NCI-H128 (cell line): ENCODE data around the gene CCDC127.
"Not testable (repeated sequence)": the region's sequence is repeated elsewhere in the genome, so short reads cannot be mapped to it uniquely, and the experiment has no call there.

ENCODE experiments used
- DNase-seq: peaks from one replicate; lab custom pipeline; 2025; ENCODE audit not compliant: unreplicated experiment; lab: John Stamatoyannopoulos, UW

CCDC127 gene, protein sequence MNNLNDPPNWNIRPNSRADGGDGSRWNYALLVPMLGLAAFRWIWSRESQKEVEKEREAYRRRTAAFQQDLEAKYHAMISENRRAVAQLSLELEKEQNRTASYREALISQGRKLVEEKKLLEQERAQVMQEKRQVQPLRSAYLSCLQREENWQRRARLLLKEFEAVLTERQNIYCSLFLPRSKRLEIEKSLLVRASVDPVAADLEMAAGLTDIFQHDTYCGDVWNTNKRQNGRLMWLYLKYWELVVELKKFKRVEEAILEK

DNA sequence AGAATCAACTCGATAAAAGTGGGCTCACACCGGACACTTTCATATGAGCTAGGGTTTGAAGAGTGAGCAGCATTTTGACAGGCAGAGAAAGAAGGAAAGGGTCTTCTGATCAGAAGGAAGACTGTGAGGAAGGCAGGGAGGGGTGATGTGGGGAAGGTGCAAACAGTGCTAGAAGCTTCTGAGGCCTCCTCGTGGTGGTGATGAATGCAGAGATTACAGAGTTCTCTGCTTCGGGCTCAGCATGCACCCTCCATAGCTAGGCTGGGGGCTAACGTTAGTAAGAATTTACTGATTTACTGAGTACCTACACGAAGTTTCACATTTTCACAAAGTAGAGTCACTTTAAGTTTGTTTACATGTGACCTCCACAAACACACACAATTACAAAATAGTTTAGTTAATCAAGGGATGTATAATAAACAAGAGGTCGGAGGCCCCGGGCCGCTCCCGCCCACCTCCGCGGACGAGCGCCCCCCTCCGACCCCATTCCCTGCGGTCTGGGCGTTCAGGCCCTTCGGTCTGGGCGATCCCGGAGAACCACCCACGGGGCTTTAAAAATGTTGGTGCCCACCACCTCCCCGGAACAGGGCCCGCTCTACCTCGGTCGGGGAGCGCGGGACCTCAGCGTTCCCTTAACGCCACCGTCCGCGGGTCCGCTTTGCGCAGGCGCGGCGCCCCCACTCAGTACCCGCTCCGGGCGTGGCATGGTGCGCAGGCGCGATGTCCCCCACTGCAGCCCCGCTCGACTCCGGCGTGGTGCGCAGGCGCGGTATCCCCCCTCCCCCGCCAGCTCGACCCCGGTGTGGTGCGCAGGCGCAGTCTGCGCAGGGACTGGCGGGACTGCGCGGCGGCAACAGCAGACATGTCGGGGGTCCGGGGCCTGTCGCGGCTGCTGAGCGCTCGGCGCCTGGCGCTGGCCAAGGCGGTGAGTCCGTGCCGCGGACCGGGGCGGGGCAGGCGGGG, at the start of gene CCDC127, which contains the start of gene SDHA:
TSS of gene CCDC127 (minus strand) at position 660 of the 963 bp plus-strand sequence. CDS start 1,304 bp downstream, outside the sequence.
TSS of gene SDHA (plus strand) at position 827 of the 963 bp plus-strand sequence. CDS start at position 863, 36 bp downstream.
- peak; percentile 96 for DNase-seq

DNA sequence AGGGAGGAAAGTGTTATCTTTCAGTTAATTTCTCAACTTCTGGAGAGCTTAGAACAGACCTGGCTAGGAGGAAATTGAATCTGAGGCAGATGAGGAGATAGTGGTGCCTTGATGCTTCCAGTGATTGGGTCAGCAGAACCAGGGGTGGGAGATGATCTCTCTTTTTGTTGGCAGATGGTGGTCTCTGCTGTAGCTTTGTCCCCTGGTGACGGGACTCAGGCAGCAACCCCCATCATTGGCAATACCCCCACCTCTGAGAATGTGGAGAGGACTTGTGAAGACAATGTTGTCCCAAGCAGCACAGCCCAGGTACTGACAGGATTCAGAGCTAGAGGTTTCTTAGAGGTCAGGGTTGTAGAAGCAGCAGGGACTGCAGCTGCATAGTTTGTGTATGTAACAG, 49.8 kb upstream of the CCDC127 start:
- DNase-seq = no peak

DNA sequence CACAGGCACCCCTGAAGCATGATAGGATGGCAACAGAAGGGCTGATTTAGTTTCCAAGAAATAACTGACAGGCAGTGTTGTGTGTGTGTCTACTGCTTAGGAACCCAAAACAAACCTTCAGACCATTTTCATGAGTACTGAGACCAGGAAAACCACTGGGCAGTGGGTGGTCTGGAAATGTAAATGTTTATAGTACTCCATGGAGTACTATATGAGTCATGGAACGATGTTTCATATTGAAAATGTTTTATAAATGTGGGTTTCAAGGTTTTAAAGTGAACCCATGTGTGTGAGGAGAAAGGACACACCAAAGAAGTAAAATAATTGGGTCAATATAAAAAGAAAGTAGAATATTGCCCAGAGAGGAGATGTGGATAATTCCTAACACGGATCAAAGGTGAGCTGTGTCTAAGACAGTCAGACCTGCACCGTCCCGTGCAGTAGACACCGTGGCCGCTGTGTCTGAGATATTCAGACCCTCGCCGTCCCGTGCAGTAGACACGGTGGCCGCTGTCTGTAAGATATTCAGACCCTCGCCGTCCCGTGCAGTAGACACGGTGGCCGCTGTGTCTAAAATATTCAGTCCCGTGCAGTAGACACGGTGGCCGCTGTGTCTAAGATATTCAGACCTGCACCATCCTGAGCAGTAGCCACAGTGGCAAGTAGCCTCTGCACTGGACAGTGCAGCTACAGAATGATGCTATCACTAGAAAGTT, 48.5 kb upstream of the CCDC127 start:
- not testable (repeated sequence) for DNase-seq

DNA sequence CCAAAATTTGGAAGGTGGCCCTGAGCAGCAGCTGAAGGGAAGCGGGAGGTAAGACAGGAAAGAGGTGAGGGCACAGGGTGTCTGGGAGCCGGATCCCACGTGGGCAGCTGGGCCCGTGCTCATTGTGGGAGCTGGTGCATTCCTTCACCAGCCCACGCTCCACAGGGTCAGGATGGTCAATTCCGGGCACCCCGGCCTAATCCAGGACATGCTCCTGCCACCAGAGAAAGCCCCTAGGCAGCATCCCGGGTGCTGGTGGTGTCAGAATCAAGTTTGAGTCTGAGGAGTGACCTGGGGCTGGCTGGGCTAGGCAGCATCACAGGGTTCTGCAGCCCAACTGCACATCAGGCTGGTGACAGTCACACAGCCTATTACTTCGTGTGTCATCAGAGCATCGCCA, 46.4 kb upstream of the CCDC127 start:
- DNase-seq = no peak

DNA sequence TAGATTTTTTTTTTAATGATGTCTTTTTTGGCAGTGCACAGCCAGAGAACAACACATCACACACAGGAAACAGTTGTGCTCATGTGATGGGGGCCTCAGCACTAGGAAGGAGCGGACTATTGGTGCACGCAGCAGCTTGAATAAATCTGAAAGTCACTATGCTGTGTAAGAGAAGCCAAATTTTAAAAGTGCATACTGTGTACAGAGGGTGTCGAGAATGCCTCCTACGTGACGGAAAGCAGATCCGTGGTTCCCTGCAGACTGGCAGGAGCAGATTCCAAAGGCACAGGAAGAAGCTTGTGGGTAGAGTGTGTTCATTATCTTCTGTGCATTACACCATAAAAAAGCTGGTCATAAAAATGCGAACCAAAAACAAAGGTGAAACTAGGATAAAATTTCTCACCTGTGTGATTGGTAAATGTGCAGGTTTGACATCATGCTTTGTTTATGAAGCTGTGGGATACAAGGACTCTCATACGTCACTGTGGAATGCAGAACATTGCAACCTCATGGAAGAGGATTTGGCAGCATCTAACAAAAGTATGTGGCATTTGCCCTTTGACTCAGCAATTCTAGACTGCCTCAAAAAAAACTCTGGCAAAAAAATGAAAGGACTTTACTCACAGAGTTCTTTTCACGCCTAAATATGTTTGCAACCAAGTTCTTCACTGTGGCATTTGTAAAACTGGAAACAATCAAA, 45.5 kb upstream of the CCDC127 start:
- not testable (repeated sequence) for DNase-seq

DNA sequence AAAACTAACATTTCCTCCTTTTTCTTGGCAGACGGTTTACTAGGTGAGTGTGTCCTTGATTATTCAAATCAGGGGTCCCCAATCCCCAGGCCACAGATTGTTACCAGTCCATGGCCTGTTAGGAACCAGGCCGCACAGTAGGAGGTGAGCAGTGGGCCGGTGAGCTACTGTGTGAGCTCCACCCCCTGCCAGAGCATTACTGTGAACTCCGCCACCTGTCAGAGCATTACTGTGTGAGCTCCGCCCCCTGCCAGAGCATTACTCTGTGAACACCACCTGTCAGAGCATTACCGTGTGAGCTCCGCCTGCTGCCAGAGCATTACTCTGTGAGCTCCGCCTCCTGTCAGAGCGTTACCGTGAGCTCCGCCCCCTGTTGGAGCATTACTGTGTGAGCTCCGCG, 39.2 kb upstream of the CCDC127 start:
- no peak for DNase-seq

DNA sequence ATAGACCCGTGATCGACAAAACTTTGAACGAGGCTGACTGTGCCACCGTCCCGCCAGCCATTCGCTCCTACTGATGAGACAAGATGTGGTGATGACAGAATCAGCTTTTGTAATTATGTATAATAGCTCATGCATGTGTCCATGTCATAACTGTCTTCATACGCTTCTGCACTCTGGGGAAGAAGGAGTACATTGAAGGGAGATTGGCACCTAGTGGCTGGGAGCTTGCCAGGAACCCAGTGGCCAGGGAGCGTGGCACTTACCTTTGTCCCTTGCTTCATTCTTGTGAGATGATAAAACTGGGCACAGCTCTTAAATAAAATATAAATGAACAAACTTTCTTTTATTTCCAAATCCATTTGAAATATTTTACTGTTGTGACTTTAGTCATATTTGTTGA, 38.4 kb upstream of the CCDC127 start:
- DNase-seq = not testable (repeated sequence)

DNA sequence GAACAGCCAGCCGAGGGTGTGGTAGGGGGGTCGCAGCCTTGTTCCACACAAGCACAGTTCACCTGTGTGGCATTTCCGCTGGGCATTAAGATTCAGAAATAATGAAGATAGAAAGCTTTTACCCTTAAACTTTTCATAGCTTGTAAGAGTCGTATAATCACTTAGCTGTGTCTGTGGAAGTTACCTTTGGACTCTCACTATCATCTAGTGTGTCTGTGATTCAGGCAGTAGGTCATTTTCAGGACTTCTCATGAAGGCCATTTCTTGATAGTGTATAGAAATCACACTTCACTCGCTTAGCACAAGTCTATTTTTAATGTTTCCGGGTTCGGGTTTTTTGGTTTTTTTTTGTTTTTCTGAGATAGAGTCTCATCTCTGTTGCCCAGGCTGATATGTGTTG, 37.2 kb upstream of the CCDC127 start:
- DNase-seq = not testable (repeated sequence)

DNA sequence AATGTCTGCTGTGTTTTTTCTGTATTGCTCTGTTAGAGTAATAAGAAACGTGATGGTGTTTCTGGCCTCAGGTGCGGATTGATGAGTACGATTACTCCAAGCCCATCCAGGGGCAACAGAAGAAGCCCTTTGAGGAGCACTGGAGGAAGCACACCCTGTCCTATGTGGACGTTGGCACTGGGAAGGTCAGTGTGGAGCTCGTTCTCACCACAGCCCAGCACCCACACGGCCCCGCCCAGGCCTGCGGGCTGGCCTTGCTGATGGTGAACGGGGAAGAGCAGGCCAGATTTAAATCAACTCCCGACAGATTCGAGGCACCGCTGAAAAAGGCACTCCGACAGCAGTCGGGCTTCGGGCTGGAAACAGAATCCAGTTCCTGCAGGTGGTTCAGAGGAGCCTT, 36.4 kb upstream of the CCDC127 start:
- not testable (repeated sequence) for DNase-seq

DNA sequence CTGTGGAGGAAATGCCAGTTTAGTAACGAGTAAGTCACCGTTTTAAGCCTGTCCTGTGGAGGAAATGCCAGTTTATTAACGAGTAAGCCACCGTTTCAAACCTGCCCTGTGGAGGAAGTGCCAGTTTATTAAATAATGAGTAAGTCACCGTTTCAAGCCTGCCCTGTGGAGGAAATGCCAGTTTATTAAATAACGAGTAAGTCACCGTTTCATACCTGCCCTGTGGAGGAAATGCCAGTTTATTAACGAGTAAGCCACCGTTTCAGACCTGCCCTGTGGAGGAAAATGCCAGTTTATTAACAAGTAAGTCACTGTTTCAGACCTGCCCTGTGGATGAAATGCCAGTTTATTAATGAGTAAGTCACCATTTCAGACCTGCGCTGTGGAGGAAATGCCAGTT, 34.6 kb upstream of the CCDC127 start:
- no peak for DNase-seq

DNA sequence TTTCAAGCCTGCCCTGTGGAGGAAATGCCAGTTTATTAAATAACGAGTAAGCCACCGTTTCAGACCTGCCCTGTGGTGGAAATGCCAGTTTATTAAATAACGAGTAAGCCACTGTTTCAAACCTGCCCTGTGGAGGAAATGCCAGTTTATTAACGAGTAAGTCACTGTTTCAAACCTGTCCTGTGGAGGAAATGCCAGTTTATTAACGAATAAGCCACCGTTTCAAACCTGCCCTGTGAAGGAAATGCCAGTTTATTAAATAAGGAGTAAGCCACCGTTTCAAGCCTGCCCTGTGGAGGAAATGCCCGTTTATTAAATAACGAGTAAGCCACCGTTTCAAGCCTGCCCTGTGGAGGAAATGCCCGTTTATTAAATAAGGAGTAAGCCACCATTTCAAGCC, 34.0 kb upstream of the CCDC127 start:
- not testable (repeated sequence) for DNase-seq

DNA sequence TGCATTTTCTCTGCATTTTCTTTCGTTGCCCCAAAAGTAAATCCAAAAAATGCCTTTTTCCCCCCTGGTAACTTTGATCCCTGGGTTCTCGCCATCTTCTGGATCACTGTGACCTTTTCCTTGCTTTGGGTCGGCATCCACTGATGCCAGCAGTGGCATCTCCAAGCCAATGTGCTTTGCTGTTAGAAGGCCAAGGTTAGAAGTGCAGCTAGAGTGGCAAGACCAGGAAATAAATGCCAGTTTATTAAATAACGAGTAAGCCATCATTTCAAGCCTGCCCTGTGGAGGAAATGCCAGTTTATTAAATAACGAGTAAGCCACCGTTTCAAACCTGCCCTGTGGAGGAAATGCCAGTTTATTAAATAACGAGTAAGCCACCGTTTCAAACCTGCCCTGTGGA, 33.6 kb upstream of the CCDC127 start:
- DNase-seq = not testable (repeated sequence)

DNA sequence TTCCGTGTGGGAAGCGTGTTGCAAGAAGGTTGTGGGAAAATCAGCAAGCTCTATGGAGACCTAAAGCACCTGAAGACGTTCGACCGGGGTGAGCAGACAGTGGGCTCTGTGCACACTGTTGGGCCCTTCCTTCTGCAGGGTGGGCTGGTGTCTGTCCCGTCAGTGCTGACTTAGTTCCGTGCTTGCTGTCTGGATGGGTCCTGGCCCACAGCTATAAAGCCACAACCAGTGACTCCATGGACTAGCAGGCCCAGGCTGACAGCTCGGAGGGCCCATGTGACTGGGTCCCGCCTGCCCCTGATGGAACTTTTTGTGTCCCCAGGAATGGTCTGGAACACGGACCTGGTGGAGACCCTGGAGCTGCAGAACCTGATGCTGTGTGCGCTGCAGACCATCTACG, 33.1 kb upstream of the CCDC127 start:
- DNase-seq = not testable (repeated sequence)

DNA sequence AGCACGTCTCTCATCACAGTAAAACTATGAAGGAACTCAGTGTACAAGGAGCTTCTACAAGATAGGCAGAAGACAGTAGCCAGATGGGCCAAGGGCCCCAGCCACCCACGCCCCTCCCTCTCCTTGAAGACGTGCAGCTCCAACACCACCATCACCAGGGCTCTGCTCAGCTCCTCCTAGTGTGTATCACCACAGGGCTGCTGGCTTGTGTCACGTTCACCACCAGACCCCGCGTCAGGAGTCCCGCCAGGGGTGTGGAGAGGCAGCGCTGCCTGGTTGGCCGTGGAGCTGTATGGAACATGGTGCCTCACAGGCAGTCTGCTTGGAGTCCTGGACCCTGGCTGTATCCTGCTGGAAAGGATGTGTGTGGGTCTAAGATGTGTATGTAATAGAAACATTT, 32.4 kb upstream of the CCDC127 start:
- not testable (repeated sequence) for DNase-seq

DNA sequence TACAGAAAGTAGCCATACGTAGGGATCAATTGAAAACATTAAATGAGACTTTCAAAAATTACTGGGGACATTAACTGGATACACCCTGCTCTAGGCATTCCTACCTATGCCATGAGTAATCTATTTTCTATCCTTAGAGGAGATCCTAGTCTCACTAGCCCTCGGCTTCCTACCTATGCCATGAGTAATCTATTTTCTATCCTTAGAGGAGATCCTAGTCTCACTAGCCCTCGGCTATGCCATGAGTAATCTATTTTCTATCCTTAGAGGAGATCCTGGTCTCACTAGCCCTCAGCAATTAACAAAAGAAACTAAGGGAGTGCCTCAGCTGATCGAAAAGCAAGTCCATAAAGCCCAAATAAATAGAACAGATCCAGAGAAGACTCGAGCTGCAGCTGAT, 27.8 kb upstream of the CCDC127 start:
- not testable (repeated sequence) for DNase-seq

DNA sequence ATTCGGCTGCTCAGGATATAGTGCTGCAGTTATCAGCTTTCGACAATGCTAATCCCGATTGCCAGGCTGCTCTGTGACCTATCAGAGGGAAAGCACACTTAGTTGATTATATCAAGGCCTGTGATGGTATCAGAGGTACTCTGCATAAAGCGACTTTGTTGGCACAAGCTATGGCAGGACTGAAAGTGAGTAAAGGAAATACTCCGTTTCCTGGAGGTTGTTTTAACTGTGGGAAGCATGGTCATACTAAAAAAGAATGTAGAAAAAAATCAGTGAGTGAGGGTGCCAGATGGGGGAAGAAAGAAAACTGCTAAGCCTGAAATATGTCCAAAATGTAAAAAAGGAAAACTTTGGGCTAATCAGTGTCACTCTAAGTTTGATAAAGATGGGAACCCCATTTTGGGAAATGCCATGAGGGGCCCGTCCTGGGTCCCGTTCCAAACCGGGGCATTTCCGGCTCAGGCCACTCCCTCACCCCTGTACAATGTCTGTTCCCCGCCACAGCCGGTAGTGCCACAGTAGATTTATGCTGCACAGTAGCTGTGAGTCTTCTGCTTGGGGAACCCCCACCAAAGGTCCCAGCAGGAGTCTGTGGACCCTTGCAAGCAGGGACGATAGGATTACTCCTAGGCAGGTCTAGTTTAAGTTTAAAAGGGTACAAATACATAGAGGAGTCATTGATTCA, 25.9 kb upstream of the CCDC127 start:
- DNase-seq = not testable (repeated sequence)

DNA sequence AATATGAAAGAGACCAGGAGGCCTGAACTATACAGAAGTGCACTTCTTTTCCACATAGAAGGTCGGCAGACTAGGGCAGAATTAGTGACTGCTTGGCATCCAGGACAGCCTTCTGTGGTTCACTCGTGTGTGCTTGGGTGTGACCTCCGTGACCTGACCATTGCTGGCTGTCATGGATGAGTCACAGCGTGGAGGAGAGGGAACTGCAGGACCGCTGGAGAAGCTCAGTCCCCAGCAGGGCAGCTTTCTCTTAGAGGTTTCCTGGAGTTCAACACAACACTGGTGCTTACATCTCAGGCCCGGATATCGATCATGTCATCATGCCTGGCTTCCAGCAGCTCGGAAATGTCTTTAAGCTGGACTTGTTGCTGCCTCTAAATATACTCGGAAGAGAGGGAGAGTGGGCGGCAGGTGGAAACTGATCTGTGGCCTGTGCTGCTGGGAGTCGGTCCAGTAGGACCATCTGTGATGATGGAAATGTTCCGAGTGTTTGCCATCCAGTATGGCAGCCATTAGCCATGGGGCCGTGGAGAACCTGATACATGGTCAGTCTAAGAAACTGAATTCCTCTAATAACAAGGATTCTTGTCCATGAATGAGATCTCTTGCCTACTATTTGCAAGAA, 23.2 kb upstream of the CCDC127 start:
- not testable (repeated sequence) for DNase-seq

DNA sequence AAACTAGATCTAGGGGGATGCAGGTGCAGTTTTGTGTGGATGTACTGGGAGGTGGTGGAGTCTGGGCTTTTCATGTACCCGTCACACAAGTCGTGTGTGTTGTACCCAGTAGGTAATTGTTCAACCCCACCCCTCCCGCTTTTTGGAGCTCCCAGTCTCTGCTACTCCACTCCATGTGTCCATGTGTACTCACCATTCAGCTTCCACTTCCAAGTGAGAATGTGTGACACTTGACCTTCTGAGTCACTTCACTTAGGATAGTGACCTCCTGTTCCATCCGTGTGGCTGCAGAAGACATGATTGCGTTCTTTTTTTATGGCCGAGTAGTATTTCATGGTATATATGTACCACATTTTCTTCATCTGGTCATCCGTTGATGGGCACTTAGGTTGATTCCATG, 22.6 kb upstream of the CCDC127 start:
- not testable (repeated sequence) for DNase-seq

DNA sequence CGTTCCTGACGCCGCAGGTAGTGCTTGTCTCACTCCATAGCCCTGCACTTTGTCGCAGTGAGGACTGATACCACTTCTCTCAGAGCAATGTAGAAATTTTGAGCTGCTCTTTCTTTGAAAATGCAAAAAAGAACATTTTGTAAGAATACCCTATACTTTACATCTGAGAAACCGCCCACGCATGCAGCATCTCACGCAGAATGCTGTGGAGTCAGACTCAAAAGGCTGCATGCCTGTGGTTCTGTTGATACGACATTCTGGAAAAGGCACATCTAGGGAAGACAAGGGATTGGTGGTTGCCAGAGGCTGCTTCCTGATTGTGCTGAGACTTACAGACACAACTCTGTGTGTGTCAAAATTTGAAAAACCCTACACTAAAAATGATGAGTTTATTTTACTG, 20.0 kb upstream of the CCDC127 start:
- DNase-seq = not testable (repeated sequence)

DNA sequence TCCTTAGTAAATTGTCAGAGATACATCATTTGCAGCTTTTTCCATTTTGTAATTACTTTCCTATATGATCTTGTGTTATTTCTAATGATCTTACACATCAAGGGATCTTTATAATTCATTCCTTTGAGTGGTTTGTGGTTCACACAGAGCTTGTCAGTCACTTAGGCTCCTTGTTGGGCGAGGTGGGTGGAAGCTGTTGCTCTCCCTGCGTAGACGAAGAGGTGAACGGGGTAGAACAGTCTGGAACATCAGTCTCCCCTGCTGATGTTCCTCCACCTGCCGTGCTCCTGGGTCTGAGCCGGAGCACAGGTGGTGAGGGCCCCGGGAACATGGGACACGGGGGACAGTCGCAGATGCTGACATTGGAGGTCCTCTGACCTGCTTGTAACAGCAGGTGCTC, 17.6 kb upstream of the CCDC127 start:
- DNase-seq = not testable (repeated sequence)
